WTC11 (cell line): ENCODE results near the gene EHD1. TPM values are rescaled to one million over a fixed set of nuclear protein-coding genes. Genes with fewer than 3 reads are reported as not detected.

Source experiments
- ATAC-seq: fragments of 200-7000 bp; cut with Tn5 transposase; 2 replicates; pipeline ENCODE4 v1.10.0; 2021; ENCODE audit warnings: mild to moderate bottlenecking, moderate library complexity
- CTCF ChIA-PET: fragments of 300-600 bp; sonication (Branson Sonifier 250); formaldehyde crosslinking; loops from one replicate; lab custom pipeline; 2021; ENCODE audit warnings: antibody characterized with exemption; lab: Charles Lee
- POLR2A ChIA-PET: fragments of 350-600 bp; sonication (Branson Sonifier 250); formaldehyde crosslinking; loops from one replicate; lab custom pipeline; 2021; ENCODE audit warnings: antibody characterized with exemption; lab: Charles Lee
- DNase-seq: peaks from one replicate; pipeline ENCODE4 v3.0.0; 2021; ENCODE audit warnings: low spot score
- H3K27ac Mint-ChIP-seq: 2 replicates; pipeline ENCODE4 v1.8.0; 2021; ENCODE audit warnings: mixed read lengths
- H3K27me3 Mint-ChIP-seq: 2 replicates; pipeline ENCODE4 v1.8.0; 2021; ENCODE audit warnings: low read depth, mild to moderate bottlenecking, moderate library complexity, mixed read lengths
- H3K36me3 Mint-ChIP-seq: 2 replicates; pipeline ENCODE4 v1.8.0; 2021; ENCODE audit warnings: mixed read lengths
- H3K4me1 Mint-ChIP-seq: 2 replicates; pipeline ENCODE4 v1.8.0; 2022; ENCODE audit warnings: mixed read lengths
- H3K4me3 Mint-ChIP-seq: 2 replicates; pipeline ENCODE4 v1.8.0; 2021; ENCODE audit warnings: mild to moderate bottlenecking, moderate library complexity, mixed read lengths
- H3K9me3 Mint-ChIP-seq: 2 replicates; pipeline ENCODE4 v1.8.0; 2021; ENCODE audit warnings: mixed read lengths
- CREM ChIP-seq: sonication (generic); formaldehyde crosslinking; IDR thresholded peaks from 2 replicates; pipeline ENCODE4 v1.8.1; 2022; ENCODE audit warnings: mild to moderate bottlenecking, missing genetic modification reagents, moderate library complexity
- EMX1 ChIP-seq: fragments of 250-450 bp; sonication (Bioruptor Pico); IDR thresholded peaks from 2 replicates; pipeline ENCODE4 v1.8.0; 2021; ENCODE audit warnings: mild to moderate bottlenecking
- FOXK1 ChIP-seq: sonication (generic); formaldehyde crosslinking; IDR thresholded peaks from 2 replicates; pipeline ENCODE4 v1.8.0; 2022; ENCODE audit warnings: mild to moderate bottlenecking, moderate library complexity, missing genetic modification reagents
- JUN ChIP-seq: sonication (generic); formaldehyde crosslinking; IDR thresholded peaks from 2 replicates; pipeline ENCODE4 v1.8.0; 2023; ENCODE audit warnings: mild to moderate bottlenecking, missing genetic modification reagents
- RORB ChIP-seq: fragments of 250-450 bp; sonication (Bioruptor Pico); IDR thresholded peaks from 2 replicates; pipeline ENCODE4 v1.9.0; 2021; ENCODE audit warnings: mild to moderate bottlenecking
- SOX15 ChIP-seq: fragments of 250-450 bp; sonication (Bioruptor Pico); IDR thresholded peaks from 2 replicates; pipeline ENCODE4 v1.9.0; 2021; ENCODE audit warnings: mild to moderate bottlenecking
- TEAD4 ChIP-seq: sonication (generic); formaldehyde crosslinking; IDR thresholded peaks from 2 replicates; pipeline ENCODE4 v1.8.0; 2022; ENCODE audit warnings: mild to moderate bottlenecking, missing genetic modification reagents
- ZNF219 ChIP-seq: sonication (generic); formaldehyde crosslinking; IDR thresholded peaks from 2 replicates; pipeline ENCODE4 v1.8.0; 2023; ENCODE audit warnings: missing genetic modification reagents, mild to moderate bottlenecking, borderline replicate concordance
- ZNF317 ChIP-seq: sonication (generic); formaldehyde crosslinking; IDR thresholded peaks from 2 replicates; pipeline ENCODE4 v1.8.1; 2023; ENCODE audit warnings: low read depth, mild to moderate bottlenecking, moderate library complexity, missing genetic modification reagents, borderline replicate concordance
- total RNA-seq: library from RNA; stranded (reverse); gene quantifications from 3 replicates; pipeline ENCODE4 v1.2.3, GENCODE V29; 2021
- TF ChIP-seq, protein P1 (sequence below): fragments of 250-450 bp; sonication (Bioruptor Pico); conservative IDR thresholded peaks from 2 replicates; pipeline ENCODE4 v1.9.0; 2021; ENCODE audit warnings: mild to moderate bottlenecking
- TF ChIP-seq, protein P2 (sequence below): sonication (generic); formaldehyde crosslinking; IDR thresholded peaks from 2 replicates; pipeline ENCODE4 v1.8.1; 2023; ENCODE audit warnings: mild to moderate bottlenecking, missing genetic modification reagents, moderate library complexity
- TF ChIP-seq, protein P3 (sequence below): sonication (generic); formaldehyde crosslinking; IDR thresholded peaks from 2 replicates; pipeline ENCODE4 v1.8.0; 2023; ENCODE audit warnings: mild to moderate bottlenecking, missing genetic modification reagents
- TF ChIP-seq, protein P4 (sequence below): sonication (generic); formaldehyde crosslinking; IDR thresholded peaks from 2 replicates; pipeline ENCODE4 v1.8.1; 2023; ENCODE audit warnings: mild to moderate bottlenecking, missing genetic modification reagents
- TF ChIP-seq, protein P5 (sequence below): sonication (generic); formaldehyde crosslinking; conservative IDR thresholded peaks from 2 replicates; pipeline ENCODE4 v1.8.1; 2023; ENCODE audit warnings: mild to moderate bottlenecking, low read depth, missing genetic modification reagents, moderate library complexity

The EHD1 gene
- total RNA-seq, 1 experiment from 2014 or later, result 38.1 TPM

DNA sequence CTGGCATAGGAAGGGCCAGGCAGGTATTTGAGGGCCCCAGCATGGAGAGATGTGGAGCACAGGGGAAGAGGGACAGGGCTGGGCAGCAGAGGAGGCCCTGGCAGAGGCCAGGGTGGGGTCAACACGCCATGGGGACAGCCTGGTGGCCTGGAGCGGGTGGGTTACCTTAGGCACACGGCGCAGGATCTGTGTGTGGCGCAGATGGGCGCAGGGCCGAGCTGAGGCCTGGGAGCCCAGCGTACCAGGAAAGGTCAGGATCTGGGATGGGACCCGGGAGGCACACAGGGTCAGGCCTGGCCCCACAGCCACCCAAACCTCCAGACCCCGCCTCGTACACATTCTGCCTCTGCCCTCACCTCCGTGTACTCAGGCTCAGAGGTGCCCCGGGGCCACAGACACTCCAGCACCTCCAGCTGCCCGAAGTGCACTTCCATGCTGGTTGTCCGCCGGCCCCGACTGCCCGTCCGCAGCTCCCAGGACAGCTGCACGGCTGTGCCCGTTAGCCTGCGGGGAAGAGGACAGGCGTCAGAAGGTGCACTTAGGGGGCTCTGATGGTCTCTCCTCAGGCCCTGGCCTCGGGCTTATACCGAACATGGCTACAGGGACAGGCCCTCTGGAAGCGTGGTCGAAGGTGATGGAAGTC is 32.2 kb upstream of the EHD1 start:
- ChIA-PET CTCF (no interaction called here), POLR2A (no interaction called here)
- no peak overlapping the region for H3K4me3 Mint-ChIP-seq
- DNase-seq (no peak), ATAC-seq (no peak)
- H3K9me3 Mint-ChIP-seq, result no peaks in the 10 kb centered on the region
- no peaks in the 10 kb centered on the region for H3K27me3 Mint-ChIP-seq
- no peak overlapping the region for H3K27ac Mint-ChIP-seq
- H3K36me3 Mint-ChIP-seq, result peaks cover 10% of the 10 kb centered on the region; the same call in 1 of the 2 replicates
- no peak for TF ChIP-seq ZNF219 (CRISPR knock-in tag)
- H3K4me1 Mint-ChIP-seq, result no peaks in the 10 kb centered on the region

DNA sequence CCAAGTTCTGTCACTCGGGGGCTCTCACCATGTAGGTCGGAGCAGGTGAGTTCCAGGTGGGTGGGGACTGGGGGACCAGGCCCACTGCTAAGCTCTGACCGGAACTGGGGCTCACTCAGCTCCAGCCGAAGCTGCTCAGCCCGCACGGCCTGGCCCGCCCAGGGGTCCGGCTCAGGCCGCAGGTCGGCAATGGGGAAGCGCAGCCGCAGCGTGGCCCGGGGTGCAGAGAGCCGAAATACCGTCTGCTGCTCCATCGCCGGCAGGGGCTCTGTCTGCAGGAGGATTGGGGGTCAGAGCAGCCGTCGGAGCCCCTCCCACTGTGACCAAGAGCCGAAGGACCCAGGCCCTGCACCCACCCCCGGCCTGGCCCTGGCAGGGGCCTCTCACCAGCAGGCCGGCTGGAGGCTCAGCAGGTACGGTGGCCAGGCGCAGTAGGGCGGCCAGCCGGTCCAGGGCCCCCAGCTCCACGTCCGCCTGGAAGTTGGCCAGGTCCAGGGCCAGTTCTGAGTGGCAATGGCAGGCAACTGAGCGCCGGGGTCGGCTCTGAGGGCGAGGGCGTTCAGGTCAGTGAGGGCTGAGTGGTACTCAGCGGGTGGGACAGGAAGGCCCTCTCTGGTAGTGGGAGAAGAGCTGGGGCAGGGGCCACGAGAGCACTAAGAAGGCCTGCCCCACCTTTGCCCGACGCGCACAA is 31.4 kb upstream of the EHD1 start:
- DNase-seq (no peak), ATAC-seq (no peak)
- ChIA-PET CTCF (no interaction called here), POLR2A (no interaction called here)
- Mint-ChIP-seq H3K27me3 (no peaks in the 10 kb centered on the region), H3K9me3 (no peaks in the 10 kb centered on the region), H3K27ac (no peak overlapping the region), H3K4me1 (no peaks in the 10 kb centered on the region), H3K36me3 (peaks cover 13% of the 10 kb centered on the region; the same call in 1 of the 2 replicates), H3K4me3 (no peak overlapping the region)
- TF ChIP-seq ZNF317 (CRISPR knock-in tag) (no peak), FOXK1 (no peak), RORB (CRISPR knock-in tag) (no peak)
- TF ChIP-seq, protein P1, sequence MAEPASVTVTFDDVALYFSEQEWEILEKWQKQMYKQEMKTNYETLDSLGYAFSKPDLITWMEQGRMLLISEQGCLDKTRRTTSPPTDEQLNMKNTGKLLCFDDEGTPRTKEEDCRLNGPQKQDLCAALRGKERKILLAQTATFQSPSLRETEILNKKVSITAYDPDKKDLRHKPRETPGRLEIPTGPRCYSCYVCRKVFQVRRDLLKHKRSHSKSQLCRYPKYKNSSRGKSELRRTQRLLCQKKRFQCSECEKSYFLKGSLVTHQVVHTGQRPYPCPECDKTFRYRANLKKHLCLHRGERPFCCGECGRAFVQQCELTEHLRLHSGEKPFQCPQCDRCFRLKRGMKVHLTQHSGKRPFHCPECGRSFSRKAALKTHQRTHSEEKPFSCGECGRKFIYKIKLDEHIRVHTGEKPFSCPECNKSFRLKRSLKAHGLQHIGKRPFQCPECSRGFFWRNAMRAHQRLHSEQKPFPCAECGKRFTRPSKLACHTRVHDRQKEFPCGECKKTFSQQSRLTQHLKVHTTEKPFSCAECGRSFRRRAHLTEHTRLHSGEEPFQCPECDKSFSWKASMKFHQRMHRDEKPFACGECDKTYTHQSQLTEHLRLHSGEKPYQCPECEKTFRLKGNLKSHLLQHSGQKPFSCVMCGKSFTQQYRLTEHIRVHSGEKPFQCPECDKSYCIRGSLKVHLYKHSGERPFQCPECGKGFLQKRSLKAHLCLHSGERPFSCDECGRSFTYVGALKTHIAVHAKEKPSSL (CRISPR knock-in tag), result no peak

DNA sequence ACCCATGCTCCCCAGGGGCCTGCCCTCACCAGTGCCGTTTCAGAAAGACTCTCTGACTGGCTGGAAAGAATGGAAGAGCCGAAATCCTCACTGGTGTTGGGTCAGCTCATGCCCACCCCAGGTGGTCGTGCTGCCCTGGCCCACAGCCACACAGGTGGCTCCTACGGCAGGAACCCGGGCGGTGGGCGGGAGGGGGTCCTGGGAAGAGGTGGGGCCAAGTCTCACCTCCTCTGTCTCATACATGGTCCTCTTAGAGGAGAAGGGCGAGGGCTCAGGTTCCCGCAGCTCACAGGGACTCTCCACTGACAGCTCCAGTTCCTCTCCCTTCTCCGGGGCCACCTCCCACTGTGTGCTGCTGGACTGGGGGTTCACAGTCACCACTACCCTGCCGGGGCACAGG is 30.3 kb upstream of the EHD1 start:
- no peaks in the 10 kb centered on the region for H3K4me1 Mint-ChIP-seq
- ATAC-seq (no peak), DNase-seq (no peak)
- H3K27me3 Mint-ChIP-seq, result no peaks in the 10 kb centered on the region
- ChIA-PET CTCF (no interaction called here), POLR2A (no interaction called here)
- peaks cover 13% of the 10 kb centered on the region; the same call in 1 of the 2 replicates for H3K36me3 Mint-ChIP-seq
- H3K9me3 Mint-ChIP-seq, result no peaks in the 10 kb centered on the region
- H3K27ac Mint-ChIP-seq, result no peak overlapping the region
- no peak overlapping the region for H3K4me3 Mint-ChIP-seq
- TF ChIP-seq SOX15 (no peak), EMX1 (CRISPR knock-in tag) (no peak), TEAD4 (CRISPR knock-in tag) (no peak), JUN (no peak), CREM (CRISPR knock-in tag) (no peak)
- TF ChIP-seq, protein P2, sequence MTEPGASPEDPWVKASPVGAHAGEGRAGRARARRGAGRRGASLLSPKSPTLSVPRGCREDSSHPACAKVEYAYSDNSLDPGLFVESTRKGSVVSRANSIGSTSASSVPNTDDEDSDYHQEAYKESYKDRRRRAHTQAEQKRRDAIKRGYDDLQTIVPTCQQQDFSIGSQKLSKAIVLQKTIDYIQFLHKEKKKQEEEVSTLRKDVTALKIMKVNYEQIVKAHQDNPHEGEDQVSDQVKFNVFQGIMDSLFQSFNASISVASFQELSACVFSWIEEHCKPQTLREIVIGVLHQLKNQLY, result no peak
- TF ChIP-seq, protein P3, sequence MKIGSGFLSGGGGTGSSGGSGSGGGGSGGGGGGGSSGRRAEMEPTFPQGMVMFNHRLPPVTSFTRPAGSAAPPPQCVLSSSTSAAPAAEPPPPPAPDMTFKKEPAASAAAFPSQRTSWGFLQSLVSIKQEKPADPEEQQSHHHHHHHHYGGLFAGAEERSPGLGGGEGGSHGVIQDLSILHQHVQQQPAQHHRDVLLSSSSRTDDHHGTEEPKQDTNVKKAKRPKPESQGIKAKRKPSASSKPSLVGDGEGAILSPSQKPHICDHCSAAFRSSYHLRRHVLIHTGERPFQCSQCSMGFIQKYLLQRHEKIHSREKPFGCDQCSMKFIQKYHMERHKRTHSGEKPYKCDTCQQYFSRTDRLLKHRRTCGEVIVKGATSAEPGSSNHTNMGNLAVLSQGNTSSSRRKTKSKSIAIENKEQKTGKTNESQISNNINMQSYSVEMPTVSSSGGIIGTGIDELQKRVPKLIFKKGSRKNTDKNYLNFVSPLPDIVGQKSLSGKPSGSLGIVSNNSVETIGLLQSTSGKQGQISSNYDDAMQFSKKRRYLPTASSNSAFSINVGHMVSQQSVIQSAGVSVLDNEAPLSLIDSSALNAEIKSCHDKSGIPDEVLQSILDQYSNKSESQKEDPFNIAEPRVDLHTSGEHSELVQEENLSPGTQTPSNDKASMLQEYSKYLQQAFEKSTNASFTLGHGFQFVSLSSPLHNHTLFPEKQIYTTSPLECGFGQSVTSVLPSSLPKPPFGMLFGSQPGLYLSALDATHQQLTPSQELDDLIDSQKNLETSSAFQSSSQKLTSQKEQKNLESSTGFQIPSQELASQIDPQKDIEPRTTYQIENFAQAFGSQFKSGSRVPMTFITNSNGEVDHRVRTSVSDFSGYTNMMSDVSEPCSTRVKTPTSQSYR, result no peak
- TF ChIP-seq, protein P4, sequence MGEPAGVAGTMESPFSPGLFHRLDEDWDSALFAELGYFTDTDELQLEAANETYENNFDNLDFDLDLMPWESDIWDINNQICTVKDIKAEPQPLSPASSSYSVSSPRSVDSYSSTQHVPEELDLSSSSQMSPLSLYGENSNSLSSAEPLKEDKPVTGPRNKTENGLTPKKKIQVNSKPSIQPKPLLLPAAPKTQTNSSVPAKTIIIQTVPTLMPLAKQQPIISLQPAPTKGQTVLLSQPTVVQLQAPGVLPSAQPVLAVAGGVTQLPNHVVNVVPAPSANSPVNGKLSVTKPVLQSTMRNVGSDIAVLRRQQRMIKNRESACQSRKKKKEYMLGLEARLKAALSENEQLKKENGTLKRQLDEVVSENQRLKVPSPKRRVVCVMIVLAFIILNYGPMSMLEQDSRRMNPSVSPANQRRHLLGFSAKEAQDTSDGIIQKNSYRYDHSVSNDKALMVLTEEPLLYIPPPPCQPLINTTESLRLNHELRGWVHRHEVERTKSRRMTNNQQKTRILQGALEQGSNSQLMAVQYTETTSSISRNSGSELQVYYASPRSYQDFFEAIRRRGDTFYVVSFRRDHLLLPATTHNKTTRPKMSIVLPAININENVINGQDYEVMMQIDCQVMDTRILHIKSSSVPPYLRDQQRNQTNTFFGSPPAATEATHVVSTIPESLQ (CRISPR knock-in tag), result no peak
- TF ChIP-seq, protein P5, sequence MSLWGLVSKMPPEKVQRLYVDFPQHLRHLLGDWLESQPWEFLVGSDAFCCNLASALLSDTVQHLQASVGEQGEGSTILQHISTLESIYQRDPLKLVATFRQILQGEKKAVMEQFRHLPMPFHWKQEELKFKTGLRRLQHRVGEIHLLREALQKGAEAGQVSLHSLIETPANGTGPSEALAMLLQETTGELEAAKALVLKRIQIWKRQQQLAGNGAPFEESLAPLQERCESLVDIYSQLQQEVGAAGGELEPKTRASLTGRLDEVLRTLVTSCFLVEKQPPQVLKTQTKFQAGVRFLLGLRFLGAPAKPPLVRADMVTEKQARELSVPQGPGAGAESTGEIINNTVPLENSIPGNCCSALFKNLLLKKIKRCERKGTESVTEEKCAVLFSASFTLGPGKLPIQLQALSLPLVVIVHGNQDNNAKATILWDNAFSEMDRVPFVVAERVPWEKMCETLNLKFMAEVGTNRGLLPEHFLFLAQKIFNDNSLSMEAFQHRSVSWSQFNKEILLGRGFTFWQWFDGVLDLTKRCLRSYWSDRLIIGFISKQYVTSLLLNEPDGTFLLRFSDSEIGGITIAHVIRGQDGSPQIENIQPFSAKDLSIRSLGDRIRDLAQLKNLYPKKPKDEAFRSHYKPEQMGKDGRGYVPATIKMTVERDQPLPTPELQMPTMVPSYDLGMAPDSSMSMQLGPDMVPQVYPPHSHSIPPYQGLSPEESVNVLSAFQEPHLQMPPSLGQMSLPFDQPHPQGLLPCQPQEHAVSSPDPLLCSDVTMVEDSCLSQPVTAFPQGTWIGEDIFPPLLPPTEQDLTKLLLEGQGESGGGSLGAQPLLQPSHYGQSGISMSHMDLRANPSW (CRISPR knock-in tag), result no peak
- TF ChIP-seq, protein P1 (CRISPR knock-in tag), result no peak
